GM19043 (cell line): Measurements from ENCODE around the gene LRP2BP.

Experiments
- ATAC-seq: cut with Tn5 transposase; IDR thresholded peaks from one replicate; pipeline ENCODE4 v1.9.1; 2021; ENCODE audit warnings: low read depth; ENCODE audit not compliant: unreplicated experiment

LRP2BP gene

DNA sequence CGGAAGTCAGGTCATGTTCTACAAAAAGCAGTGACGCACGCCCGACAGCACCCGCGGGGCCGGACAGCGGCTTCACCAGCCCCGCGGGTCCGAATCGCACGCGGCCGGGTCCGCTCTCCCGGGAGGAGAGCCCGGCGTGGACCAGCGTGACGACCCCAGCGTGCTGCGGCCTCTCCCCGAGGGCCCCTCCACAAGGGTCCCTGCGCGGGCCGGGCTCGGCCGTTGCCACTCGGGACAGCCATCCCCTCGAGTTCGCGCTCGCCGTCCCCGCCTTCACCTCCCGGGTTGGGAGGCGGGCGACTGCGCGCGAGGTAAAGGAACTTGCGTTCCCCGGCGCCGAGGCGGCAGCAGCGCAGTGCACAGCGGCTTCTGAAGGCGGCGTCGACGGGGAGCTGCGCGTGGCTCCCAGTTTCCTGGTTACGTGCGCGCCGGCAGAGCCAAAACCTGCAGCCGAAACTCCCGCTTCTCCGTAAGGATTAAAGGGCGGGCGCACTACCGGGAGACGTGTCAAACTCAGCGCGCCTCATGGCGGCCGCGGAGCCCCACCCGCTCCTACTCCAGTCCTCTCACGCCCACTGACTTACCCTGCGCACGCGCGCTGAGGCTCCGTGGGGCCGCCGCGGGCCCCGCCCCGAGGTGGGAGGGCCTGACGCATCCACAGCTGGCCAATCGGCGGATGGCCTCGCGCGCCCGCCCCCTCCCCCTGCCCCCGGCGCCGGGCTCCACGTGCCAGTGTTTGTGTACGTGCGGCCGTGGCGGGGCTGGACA, 416 bp upstream of the LRP2BP start:
- peak; percentile 73 for ATAC-seq

DNA sequence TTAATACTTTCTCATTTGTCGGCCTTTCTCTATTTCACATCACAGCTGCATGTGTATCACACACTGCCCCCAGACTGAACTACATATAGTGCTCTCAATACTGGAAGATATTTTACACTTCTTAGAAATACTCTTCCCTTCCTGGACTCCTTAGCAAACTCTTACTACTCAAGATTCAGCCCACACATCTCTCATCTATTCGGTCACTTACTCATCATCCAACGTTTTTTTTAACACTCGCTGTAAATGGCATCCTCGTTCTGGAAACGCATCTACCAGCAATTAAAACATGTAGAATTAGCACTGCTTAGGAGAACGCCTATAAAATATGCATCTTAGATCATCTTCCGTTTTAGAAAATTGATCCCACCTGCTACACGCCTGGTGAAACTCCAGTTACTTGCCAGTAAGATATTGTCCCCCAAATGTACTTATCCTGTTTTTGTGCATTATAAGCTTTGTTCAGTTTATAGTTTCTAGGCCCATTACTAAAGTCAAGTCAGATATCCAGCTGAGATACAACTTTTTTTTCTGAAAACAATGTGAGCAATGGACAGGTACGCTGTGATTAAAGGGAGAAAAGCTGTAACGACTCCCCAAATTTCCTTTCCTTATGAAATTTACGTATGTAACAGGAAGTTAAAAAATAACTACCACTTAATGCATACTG, 1.0 kb downstream of the LRP2BP start:
- ATAC-seq = no peak

DNA sequence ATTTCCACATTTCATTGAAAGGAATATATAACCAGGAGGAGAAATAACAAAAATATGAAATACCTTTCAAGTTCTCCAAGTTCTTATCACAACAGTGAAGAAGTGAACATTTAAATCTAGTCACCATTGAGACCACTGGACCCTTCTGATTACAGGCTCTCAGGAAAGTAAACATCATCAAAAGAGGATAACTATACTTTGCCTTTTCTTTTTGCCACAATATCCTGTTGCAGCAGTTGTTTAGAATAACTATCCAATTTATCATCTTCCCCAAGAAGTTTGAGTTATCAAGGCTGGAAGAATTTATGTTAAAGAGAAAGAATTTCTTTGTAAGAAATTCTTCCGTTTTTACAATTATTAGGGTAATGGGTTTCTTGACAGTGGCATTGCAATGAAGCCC, 3.6 kb downstream of the LRP2BP start:
- no peak for ATAC-seq

DNA sequence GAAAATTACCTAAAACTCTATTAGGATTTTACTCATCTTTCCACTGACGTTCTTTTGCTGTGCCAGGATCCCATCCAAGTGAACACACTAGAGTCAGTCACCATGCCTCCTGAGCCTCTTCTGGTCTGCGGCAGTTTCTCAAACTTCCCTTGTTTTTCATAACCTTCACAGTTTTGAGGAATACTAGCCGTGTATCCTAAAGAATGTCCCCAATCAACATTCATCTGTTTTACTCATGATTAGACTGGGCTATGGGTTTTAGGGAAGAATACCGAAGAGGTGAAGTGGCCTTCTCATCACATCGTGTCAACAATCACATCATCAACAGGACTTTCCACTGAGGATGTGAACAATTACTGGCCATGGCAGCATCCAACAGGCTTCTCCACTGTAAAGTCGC, 4.8 kb downstream of the LRP2BP start:
- no peak for ATAC-seq

DNA sequence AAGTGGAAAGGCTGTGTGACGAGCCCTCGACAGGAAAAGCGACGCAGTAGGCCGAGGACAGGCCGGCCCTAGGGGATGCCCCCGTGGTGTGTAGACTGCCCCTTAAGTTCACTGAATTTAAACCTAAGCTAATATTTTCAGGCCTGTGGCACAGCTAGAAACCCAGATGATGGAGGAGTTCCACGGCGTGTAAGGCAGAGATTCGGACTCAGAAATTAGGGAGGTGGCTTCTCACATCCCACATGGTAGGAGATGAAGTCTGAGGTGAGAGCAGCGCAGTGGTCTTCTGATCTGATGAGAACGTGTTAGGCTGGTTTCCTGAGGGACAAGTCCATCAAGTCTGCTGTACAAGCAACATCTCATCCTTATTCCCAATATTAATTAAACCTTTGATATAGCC, 7.8 kb downstream of the LRP2BP start:
- no peak for ATAC-seq

DNA sequence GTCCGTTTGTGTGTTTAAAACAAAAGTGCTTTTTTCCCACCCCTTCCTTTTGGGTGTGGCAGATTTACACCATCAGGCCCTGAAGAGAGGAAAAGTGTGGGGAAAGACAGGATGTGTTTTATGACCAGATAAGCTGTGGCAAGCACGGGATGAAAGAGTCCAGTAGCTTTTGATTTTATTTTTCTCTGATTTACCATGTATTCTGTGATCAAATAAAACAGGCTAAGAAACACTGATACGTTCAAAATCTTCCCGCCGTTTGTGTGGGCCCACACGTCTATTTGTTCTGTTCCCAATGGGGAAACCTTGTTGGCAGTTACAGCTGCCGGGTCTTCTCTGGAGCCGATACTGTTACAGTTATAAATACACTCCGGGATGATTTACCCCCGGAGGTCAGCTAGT, 10.8 kb downstream of the LRP2BP start:
- ATAC-seq = no peak

DNA sequence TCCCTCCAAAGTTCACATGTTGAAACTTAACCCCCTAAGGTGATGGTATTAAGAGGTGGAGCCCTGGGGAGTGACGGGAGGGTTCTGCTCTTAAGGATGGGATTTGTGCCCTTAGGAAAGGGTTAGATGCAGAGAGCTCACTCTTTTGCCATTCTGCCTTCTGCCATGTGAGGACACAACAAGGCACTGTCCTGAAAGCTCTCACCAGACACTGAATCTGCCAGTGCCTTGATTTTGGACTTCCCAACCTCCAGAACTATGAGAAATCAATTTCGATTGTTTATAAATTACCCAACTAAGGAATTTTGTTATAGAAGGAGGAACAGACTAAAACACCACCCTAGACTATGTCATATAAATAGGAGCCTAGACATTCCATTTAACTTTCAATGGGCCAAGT, 11.7 kb downstream of the LRP2BP start:
- ATAC-seq = no peak

DNA sequence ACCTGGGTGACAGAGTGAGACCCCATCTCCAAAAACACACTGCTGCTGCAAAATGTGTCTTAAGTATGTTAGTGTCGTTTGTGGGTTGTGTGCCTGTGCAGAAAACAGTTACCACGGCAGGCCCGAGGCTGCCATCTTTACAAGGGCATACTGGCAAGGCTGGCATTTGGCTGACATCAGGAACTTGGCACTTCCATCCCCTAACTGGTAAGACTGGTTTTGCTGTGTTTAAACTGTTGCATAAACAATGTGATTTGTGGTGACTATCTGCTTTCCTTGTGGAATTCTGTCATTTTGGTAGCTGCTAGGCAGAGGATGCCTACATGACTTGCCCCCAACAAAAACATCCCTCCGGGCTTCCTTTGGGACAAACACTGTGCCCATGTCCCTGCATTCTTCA, 12.3 kb downstream of the LRP2BP start:
- ATAC-seq = no peak

DNA sequence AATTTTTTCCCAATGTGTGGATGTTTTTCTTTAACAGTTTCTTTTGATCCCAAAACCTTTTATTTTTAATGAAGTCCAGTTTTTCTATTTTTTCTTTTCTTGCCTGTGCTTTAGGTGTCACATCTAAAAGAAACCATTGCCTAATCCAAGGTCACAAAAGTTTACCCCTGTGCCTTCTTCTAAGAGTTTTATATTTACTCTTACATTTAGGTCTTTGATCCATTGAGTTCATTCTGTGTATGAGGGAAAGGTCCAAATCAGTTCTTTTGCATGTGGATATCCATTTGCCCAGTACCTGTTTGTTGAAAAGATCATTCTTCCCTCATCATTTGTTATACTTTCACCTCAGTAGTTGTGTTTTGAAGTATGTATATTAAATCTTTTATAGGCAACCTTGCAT, 13.0 kb downstream of the LRP2BP start:
- ATAC-seq = no peak

DNA sequence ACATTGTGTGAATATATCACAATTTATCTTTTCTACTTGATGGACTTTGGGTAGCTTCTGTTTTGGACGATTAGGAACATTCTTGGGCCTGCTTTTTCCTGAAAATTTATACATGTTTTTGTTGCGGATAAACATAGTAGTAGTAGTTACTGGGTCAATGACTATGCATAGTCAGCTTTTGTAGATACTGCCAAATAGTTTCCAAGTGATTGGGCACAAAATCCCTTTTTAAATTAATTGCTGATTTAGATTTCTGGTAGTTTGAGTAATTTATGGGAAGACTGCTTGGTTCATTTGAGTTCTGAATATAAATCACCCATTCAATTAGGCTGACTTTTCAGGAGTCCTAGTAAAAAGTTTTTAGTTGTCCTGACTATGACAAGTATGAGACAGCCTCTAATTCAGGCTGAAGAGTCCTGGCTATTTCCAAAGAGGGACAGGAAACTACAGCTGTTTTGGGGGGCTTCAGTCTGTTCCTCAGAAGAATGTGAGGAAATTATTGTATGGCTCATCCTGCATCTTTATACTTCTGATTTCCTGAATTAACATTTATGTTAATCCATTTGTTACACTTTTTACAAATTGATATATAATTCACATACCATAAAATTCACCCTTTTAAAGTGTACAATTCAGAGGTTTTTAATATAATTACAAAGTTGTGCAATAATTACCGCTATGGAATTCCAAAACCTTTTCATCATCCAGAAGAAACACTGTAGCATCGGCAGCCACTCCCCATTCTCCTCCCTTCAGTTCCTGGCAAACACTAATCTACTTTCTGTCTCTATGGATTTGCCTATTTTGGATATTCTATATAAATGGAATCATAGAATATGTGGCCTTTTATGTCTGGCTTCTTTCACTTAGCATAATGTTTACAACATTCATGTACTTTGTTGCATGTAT, 14.2 kb downstream of the LRP2BP start:
- no peak for ATAC-seq

DNA sequence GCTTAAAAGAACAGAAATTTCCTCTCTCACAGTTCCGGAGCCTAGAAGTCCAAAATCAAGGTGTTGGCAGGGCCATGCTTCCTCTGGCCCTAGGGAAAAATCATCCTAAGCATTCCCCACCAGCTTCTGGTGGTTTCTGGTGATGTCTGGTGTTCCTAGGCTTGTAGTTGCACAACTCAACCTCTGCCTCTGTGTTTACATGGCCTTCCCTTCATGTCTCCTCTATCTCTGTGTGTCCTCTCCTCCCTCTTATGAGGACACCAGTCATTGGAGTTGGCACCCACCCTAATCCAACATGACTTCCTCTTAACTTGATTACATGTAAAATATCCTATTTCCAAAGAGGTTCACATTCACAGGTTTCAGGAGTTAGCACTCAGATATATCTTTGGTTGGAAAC, 15.4 kb downstream of the LRP2BP start:
- no peak for ATAC-seq

DNA sequence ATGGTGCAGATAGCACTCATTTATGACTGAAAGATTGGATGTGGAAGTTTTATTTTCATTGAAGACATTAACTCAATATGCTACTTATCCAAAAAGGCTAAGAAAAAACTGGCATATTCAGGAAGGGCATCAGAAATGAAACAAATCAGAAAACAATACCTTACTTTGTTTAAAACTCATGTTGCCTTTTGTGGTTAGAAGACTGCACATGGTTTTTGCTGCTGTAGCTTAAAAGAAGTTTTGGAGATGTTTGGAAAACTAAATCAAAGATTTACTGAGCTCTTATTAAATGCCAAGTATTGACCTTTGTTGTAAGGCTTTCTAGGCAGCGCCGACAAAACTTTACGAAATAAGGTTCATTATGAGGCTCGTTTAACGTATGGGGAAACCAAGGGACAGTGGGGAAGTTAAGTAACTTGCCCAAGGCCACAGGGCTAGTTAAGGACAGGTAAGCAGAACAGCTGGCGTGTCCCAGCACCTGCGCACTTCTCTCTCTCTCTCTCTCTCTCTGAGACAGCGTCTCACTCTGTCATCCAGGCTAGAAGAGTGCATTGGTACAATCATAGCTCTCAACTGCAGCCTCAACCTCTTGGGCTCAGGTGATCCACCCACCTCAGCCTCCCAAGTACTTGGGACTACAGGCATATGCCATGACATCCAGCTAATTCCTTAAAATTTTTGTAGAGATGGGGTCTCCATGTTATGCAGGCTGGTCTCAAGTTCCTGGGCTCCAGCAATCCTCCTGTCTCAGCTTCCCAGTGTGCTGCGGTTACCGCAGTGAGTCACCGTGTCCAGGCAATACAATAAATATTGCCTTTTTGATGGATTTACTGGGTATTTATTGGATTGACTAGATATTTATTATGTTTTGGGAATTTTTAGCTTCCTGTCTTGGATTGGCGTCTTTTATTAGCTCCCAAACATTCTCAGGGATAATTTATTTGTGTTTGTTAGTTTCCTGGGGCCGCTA, 16.1 kb downstream of the LRP2BP start:
- ATAC-seq = no peak

DNA sequence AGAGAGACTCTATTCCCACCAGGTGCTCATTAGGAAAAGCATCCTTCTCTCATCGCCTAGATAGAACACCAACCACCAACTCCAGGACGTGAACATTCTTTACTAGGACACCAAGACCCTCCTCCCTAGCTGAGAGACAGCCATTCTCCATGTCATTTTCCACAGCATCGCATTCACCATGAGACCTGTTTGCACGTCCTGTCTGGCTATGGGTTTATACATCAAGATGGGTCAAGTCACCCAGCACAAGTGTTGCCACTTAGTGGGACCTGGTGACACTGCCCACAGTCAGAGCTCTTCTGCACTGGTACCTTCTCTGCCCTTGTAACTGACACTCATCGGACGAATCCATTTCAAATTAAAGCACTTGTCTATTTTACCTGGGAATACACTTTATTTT, 17.5 kb downstream of the LRP2BP start:
- ATAC-seq = no peak

DNA sequence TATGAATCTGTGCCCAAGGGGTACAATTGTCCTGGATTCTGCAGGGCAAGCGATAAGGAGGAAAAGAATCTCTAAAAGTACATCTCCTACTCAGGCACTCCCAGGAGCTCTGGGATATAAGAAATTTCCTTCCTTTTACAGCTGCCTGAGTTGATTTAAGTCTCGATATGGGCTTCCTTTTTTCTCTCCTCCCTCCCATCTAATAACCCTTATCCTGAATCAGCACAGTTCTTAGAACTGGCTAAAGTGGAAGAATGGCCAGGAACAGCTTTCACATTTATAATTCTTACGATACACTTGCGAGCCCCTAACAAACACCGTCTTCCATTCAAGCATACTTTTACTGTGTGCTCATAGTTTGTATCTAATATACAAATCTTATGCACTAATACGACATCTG, 21.2 kb downstream of the LRP2BP start:
- no peak for ATAC-seq

DNA sequence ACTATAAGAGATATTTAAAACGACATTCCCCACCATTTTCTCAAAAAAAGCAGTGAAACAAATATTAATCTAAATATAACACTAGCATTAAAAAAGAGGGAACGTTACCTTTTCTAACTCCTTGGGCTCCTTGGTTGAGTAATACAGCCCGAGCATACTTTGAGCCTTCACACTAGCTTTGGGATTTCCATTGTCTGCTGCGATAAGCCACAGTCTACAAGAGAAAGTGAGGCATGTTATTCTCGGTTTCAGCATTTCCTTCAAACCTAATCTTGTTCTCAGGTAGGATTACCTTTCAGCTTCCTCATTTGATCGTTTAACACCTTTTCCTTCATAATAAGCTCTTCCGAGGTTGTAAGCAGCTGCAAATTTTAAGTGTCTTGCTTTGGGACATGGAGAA, 21.7 kb downstream of the LRP2BP start:
- no peak for ATAC-seq

DNA sequence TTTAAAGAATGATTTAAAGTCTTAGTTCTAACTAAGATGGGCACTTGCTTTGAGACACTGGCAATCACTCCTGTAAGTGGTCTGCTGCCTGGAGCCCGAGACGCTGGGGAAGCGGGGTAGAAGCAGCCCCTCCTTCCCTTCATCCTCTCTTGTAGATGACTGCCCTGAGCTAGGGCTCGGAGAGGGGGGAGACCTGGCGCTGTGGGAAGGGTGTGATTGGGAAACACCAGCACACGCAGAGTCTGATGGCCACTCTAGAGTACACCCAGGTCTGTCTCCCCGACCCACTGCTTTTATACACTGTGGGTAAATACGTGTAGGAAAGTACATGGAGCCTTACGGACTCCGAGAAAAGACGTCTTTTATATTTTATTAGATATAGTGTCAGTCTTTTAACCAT, 24.0 kb downstream of the LRP2BP start:
- no peak for ATAC-seq

DNA sequence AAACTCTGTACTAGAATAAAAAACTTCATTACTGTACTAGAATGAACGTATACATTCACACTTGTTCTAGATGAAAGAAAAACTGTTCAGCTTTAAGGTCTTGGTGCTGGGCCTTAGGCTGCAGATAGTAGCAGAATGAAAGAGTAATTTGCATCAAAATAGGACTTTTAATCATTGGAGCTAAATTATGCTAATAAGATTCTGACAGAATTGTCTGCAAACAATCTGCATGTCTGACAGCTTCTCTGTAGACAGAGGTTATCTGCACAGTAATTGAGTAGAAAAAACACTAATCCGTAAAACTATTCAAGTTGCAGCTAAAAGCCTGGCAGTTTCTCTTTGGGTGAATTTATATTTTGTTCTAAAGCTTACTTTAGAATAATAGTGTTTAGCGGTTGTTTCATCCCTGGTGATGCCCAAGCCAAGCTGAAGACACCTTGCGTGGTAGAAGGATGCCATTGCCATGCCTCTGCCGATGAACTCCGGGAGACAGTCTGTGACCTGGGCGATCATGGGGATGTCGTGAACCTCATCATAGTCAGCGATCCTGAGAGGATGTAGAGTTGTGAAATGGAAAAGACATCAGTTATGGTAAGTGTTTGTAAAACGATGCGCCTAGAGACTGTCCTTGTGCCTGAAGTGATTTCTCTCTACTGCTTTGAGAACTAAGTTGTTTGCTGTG, 25.3 kb downstream of the LRP2BP start:
- ATAC-seq = no peak

DNA sequence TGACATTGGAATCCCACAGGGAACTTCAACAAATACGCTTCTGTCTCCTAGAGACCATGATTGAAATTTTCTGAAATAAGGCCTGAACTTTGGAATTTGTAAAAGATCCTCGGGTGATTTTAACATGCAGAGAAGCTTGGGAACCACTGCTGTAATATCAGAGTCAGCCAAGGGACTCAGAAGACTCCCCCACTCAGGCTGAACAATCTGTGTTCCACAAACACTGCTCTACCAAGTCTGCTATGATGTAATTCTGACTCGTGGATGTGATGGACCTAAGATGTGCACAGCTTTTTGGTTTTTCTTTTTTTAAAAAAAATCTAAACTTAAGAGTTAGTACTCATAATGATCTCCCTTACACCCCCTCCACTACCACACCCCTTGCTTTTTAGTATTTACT, 26.0 kb downstream of the LRP2BP start:
- ATAC-seq = no peak

DNA sequence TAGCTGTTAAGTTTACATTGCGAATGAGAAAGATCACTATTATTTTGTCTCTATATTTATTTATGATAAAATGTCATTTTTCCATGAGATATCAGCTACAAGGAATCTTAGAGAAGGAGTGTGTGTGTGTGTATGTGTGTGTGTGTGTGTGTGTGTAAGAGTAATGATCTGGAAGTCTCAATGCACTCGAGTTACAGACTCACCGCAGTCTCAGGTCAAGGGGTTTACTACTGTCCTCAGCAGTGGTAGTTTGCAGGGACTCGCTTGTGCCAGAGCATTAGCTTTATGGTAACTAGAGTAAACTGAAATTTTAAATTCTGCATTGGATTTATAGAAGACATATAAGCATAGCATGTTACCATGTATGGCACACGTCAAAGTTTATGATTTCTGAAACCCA, 30.8 kb downstream of the LRP2BP start:
- ATAC-seq = no peak

DNA sequence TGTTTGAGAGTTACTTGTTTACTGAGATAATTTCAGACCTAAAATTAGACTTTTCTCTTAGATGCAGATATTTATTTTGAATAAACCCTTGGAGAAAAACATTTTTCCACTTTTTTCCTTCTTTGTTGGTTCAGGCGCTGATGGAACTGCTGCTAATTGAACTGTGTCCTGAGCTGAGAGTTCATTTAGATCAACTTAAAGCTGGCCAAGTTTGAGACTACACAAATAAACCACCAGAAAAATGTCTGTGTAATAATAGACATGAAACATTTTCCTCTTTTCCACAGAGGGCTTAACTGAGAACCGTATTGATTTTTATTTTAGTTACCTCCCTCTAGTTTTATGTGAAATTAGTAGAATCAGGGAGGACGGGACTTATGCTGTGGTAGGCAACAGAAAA, 32.5 kb downstream of the LRP2BP start:
- ATAC-seq = no peak
